GM18499 (cell line): ENCODE measurements around the gene GALNT4.

Experiments
- ATAC-seq: cut with Tn5 transposase; IDR thresholded peaks from one replicate; pipeline ENCODE4 v1.9.1; 2021; ENCODE audit warnings: moderate number of reproducible peaks; ENCODE audit not compliant: insufficient read depth, unreplicated experiment

The GALNT4 gene

GRCh38 chr12:89524541-89525304 is at the start of gene GALNT4:
TSS of gene GALNT4 (minus strand) at chr12:89524796. CDS start at chr12:89524549, 247 bp downstream.
- ATAC-seq, result peak; percentile 40

GRCh38 chr12:89573051-89573810 is 48.6 kb upstream of the GALNT4 start:
- ATAC-seq, result no peak

GRCh38 chr12:89571491-89572195 is 47.0 kb upstream of the GALNT4 start:
- ATAC-seq, result no peak

- no peak for ATAC-seq
Observed at GRCh38 chr12:89568484-89568883, 43.9 kb upstream of the GALNT4 start.

- no peak for ATAC-seq
Observed at GRCh38 chr12:89567691-89568239, 43.2 kb upstream of the GALNT4 start.

GRCh38 chr12:89566615-89567014 is 42.0 kb upstream of the GALNT4 start:
- no peak for ATAC-seq

- ATAC-seq, result no peak
Observed at GRCh38 chr12:89565002-89565401, 40.4 kb upstream of the GALNT4 start.

GRCh38 chr12:89559753-89560152 is 35.2 kb upstream of the GALNT4 start:
- ATAC-seq, result no peak

- ATAC-seq, result no peak
Observed at GRCh38 chr12:89556976-89557375, 32.4 kb upstream of the GALNT4 start.

GRCh38 chr12:89552376-89552775 is 27.8 kb upstream of the GALNT4 start:
- ATAC-seq, result no peak

GRCh38 chr12:89551747-89552146 is 27.2 kb upstream of the GALNT4 start:
- ATAC-seq, result no peak

GRCh38 chr12:89547101-89547500 is 22.5 kb upstream of the GALNT4 start:
- ATAC-seq, result no peak

- no peak for ATAC-seq
Observed at GRCh38 chr12:89546151-89546550, 21.6 kb upstream of the GALNT4 start.

- ATAC-seq, result no peak
Observed at GRCh38 chr12:89544681-89545184, 20.1 kb upstream of the GALNT4 start.

GRCh38 chr12:89544022-89544421 is 19.4 kb upstream of the GALNT4 start:
- no peak for ATAC-seq

- no peak for ATAC-seq
Observed at GRCh38 chr12:89542912-89543592, 18.5 kb upstream of the GALNT4 start.

GRCh38 chr12:89542236-89542635 is 17.6 kb upstream of the GALNT4 start:
- no peak for ATAC-seq

- no peak for ATAC-seq
Observed at GRCh38 chr12:89540586-89540985, 16.0 kb upstream of the GALNT4 start.

GRCh38 chr12:89539426-89540223 is 15.0 kb upstream of the GALNT4 start:
- no peak for ATAC-seq
